Left renal pelvis (tissue), 4 donors: ENCODE measurements around the gene BLVRA. TPM values are rescaled to one million over a fixed set of nuclear protein-coding genes. Genes with fewer than 3 reads are reported as not detected.

Experiments
- DNase-seq, 4 donors: peaks; one replicate each; pipeline ENCODE4 v3.0.0-alpha.2; 2013; ENCODE audit warnings: low read depth in 4 of 4, low spot score in 3 of 4
- polyA plus RNA-seq, 4 donors: library from polyadenylated mRNA; unstranded; fragments of 120-200 nt; gene quantifications; one replicate each; pipeline ENCODE4 v1.2.1, GENCODE V29; 2013; ENCODE audit not compliant: insufficient read length in 4 of 4

The BLVRA gene
- polyA plus RNA-seq, 4 donors, result 41.8 to 57.2 (median 48.9) TPM

DNA sequence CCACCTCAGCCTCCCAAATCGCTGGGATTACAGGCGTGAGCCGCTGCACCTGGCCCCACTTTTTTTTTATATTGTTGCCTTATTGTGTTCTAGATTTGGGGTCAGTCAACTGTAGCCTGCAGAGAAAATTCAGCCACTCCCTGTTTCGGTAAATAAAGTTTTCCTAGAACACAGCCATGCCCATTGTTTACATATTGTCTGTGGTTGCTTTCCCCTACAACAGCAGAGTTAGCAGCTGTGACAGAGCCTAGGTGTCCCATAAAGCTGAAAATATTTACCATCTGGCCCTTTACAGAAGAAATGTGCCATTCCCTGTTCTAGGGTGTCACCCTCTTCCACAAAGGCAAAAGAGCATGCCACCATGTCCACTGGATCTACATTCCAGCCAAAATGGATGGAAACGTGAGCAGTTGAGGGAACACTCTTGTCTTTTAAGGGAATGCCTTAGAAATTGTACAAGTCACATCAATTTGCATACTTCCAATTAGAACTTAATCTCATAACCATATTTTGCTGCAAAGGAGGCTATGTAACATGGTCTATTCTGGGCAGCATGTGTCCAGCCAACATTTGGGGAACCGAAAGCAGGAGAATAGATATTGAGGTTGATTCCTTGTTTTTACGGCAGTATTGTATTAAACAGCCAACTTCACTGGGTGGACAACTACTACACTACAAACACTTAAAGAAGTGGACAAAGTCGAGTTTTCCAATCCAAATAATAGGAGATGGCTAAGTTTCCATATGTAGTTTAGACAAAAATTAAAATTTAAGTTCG, 11.0 kb upstream of the BLVRA start:
- DNase-seq, result no peak

GRCh38 chr7:43749383-43749940, 9.0 kb upstream of the BLVRA start:
- DNase-seq, result no peak

- DNase-seq, result no peak
These were observed 8.2 kb upstream of the BLVRA start for GRCh38 chr7:43750016-43750887.

DNA sequence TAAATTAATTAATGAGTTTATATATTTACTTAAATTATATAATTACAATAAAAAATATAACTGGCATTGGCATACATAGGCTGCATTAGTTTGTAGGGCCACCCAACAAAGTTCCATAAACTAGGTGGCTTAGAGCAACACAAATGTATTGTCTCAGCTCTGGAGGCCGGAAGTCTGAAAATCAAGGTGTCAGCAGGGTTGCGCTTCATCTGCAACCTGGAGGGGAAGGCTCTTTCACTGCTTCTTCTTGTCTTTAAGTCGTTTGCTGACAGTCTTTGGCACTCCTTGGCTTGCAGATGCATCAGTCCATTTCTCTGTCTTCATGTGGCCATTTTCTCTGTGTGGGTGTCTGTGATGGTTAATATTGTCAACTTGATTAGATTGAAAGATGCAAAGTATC, 6.1 kb upstream of the BLVRA start:
- DNase-seq, result no peak

DNA sequence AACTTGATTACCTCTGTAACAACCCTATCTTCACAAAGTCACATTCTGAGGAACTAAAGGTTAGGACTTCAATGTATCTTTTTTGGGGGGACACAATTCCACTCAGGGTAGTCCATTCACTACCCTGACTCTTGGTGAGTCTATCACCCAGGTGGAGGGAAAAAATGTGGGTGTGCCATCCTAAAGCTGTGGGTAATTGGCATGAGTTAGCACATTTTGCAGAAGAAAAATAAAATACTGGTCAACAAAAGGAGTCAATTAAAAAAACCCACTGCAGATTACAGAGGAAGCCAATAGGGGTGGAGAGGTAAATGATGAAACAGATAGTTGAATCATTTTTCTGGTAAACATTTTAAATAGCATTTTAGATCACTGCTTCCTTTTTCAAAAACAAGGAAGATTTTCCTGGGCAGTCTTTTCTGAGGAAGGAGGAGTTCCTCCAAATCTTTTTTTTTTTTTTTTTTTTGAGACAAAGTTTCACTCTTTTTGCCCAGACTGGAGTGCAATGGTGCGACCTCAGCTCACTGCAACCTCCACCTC, 5.1 kb upstream of the BLVRA start:
- no peak for DNase-seq

DNA sequence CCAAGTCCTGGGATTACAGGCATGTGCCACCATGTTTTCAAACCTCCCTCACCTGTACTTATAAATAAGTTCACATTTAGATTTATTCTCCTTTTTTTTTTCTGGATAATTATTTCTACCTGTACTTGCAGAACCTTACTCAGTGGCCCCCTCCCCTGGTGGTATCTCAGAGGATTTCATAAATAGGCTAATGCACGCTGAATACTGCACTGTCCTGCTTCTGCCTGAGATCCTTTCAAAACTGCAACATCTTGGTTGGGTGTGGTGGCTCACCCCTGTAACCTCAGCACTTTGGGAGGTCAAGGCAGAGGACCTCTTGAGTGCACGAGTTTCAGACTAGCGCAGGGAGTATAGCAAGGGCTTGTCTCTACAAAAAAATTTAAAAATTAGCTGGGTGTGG, 4.6 kb upstream of the BLVRA start:
- DNase-seq, result no peak

DNA sequence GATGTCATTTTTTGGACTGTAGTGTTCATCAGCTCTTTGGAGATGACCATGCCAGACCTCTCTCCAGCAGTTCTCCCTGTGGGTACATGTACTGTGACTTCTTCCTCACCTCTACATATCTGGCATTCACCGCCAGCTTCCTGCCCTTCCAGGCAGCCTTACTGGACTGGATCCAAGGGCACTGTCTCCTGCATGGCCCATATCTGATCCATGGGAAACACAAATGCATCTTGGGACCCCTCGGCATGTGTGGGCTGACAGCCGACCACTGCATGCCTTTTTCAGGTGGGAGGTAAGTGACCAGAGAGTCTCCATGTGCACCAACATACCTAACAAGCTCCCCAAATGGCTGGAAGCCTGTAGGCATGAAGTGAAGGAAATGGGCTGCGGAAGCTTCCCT, 3.9 kb upstream of the BLVRA start:
- DNase-seq, result no peak

DNA sequence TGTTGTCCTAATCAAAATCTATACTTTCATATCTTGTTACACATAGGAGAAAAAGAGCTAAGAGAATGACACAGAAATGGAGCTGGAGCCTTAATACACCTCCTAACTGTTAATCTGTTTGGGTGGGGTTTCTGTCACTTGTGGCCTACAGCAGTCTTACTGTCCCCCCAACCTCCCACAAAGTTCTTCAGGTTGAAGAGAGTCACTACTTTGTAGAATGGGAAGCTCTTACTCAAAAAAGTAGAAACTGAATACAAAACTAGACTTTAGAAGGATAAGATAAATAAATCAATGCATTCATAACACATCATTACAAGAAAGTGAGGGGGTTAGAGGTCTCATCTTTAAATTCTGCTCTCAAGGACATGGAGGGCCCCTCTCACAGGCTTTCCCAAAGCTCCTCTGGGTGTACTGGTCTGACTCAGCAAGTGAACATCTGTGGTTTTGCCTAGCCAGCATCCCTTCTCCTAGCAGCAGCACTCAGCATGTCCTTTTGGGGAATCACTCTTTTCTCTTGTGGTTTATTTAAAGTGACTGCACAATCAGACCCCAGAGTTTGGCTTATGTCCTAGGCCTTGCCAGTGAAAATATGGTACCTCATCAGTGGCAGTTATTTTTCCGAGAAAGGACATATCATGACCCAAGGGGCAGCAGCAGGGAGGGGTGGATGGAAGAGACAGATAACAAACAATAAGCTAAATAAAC, 2.0 kb upstream of the BLVRA start:
- no peak for DNase-seq

- DNase-seq, result no peak
These were observed 1.3 kb upstream of the BLVRA start for GRCh38 chr7:43757073-43757720.

DNA sequence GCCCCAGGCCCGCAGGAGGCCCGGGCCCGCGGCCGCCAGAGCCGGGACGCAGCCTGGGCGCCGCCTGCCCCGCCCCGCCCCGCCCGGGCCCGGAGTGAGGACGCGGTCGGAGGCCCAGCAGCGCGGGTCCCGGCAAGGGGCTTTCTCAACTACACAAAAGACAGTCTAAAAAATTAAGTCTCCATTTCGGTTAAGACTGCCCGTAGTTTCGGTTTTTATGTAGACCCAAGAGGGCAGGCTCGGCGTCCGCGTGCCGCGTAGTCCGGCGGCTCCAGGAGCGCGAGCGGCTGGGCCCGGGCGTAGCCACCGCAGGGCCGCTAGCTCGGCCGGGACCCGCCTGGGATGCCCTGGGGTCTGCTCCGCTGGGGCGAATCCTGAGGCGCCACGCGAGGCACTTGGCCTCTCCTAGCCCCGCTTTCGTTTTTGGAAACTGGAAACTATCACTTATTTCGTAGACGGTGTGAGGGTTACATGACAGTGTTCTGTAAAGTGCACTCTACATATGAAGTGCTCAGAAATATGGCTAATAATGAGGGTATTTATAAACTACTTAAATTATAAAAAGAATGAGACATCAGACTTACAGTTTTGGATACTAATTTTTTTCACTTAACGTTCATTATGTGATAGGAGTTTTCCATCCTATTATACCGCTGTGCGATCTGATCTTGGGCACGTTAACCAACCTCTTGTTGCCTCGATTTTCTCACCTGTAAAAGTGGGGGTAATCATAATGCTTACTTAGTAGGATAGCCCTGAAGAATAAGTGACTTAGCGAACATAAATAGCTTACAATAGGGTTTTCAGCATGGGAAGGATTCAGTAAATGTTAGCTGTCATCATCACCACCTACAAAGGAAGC, 573 bp downstream of the BLVRA start:
- DNase-seq, result no peak

DNA sequence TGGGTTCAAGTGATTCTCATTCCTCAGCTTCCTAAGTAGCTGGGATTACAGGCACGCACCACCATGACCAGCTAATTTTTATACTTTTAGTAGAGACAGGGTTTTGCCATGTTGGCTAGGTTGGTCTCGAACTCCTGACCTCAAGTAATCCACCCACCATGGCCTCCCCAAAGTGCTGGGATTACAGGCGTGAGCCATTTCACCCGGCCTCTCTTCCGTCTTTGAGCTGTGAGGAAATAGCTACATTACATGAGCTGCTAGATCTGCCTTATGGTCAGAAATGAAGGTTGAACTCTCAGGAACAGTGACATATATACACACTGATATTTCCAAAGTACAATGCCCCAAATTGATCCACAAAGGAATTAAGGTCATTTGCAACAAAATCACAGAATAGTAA, 2.4 kb downstream of the BLVRA start:
- no peak for DNase-seq

DNA sequence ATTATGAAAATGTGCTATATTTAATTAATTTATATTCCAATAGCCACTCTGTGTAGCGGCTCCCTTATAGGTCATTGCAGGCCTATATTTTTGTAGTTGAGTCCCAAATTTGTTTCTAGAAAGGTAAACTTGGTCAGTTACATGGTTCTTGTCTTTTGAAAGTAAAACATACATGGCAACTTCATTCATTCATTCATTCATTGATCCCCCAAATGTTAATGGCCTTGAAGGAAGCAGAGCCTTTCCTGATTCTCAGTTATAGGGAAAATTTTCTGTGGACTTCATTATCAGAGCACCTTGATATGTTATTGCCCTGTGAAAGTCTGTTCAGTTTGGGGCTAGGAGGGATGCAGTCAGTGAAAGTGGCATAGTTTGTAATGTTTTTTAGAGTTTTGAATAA, 2.9 kb downstream of the BLVRA start:
- DNase-seq, result no peak

- no peak for DNase-seq
These were observed 3.6 kb downstream of the BLVRA start for GRCh38 chr7:43761938-43762692.

GRCh38 chr7:43763183-43763582, 4.7 kb downstream of the BLVRA start:
- DNase-seq, result no peak

- no peak for DNase-seq
These were observed 5.7 kb downstream of the BLVRA start for GRCh38 chr7:43764039-43764761.

GRCh38 chr7:43764807-43765491, 6.5 kb downstream of the BLVRA start:
- DNase-seq, result no peak

DNA sequence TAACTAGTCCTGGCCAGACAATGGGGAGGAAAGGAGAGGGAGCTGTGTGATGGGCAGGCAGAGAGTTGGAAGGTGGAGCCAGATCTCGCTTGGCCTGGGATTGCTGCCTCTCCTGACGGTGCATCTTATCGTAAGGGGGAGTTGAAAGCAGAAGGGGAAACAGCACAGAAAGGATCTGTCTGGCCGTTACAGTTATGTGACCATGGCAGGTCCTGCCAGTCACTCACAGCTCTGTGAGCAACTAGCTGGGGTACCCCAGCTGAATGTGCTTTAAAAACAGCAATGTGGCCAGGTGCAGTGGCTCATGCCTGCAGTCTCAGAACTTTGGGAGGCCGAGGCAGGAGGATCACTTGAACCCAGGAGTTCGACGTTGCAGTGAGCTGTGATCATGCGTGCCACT, 8.1 kb downstream of the BLVRA start:
- no peak for DNase-seq
